Panc1 (cell line): ENCODE data around the gene NCAM2. TPM values are rescaled to one million over a fixed set of nuclear protein-coding genes. Genes with fewer than 3 reads are reported as not detected.

Experiments used
- ATAC-seq: fragments of 200-7000 bp; cut with Tn5 transposase; 2 replicates; pipeline ENCODE4 v1.9.1; 2020; ENCODE audit warnings: mild to moderate bottlenecking, moderate library complexity
- BruUV-seq: library from RNA; stranded (reverse); fragments of 400-500 nt; replicated peaks from 2 replicates; lab custom pipeline; 2021; lab: Mats Ljungman, UMichigan
- CTCF ChIA-PET: fragments of 300-600 bp; sonication (Branson Sonifier 250); formaldehyde crosslinking; loops from one replicate; lab custom pipeline; 2022; ENCODE audit warnings: antibody characterized with exemption; lab: Charles Lee
- POLR2A ChIA-PET: fragments of 300-600 bp; sonication (Branson Sonifier 250); formaldehyde crosslinking; loops from one replicate; lab custom pipeline; 2022; ENCODE audit warnings: antibody characterized with exemption; lab: Charles Lee
- DNase-seq: peaks from one replicate; pipeline ENCODE4 v3.0.0-alpha.2; 2010; ENCODE audit warnings: low read depth, low spot score
- H3K27ac ChIP-seq: 2 replicates; pipeline ENCODE4 v1.5.1; 2011; ENCODE audit warnings: mild to moderate bottlenecking, low read length, inconsistent platforms
- H3K27me3 ChIP-seq: fragments of 200-500 bp; sonication (Bioruptor generic); 2 replicates; pipeline ENCODE4 v1.6.0; 2014; ENCODE audit warnings: low read length, inconsistent platforms; ENCODE audit not compliant: control insufficient read depth, insufficient read depth
- H3K36me3 ChIP-seq: fragments of 200-500 bp; sonication (Bioruptor generic); 2 replicates; pipeline ENCODE4 v1.5.1; 2014; ENCODE audit warnings: inconsistent platforms, mild to moderate bottlenecking, low read length, moderate library complexity; ENCODE audit not compliant: control insufficient read depth, insufficient read depth
- H3K4me1 ChIP-seq: 2 replicates; pipeline ENCODE4 v1.5.1; 2011; ENCODE audit warnings: inconsistent platforms, mild to moderate bottlenecking, low read length, moderate library complexity; ENCODE audit not compliant: control insufficient read depth, insufficient read depth
- H3K4me3 ChIP-seq, 2 experiments: 2 replicates each; pipeline ENCODE4 v1.5.1; 2011 to 2012; ENCODE audit warnings: low read depth in 2 of 2, low read length in 2 of 2, mild to moderate bottlenecking in 2 of 2, inconsistent platforms in 1 of 2, moderate library complexity in 1 of 2
- H3K9me3 ChIP-seq: fragments of 200-500 bp; sonication (Bioruptor generic); 2 replicates; pipeline ENCODE4 v1.5.1; 2014; ENCODE audit warnings: low read depth, mild to moderate bottlenecking, inconsistent platforms, low read length, moderate library complexity; ENCODE audit not compliant: control insufficient read depth, insufficient read depth
- CTCF ChIP-seq: fragments of 450-650 bp; IDR thresholded peaks from 2 replicates; pipeline ENCODE4 v1.5.1; 2017; ENCODE audit warnings: mild to moderate bottlenecking
- POLR2AphosphoS5 ChIP-seq: IDR thresholded peaks from 2 replicates; pipeline ENCODE4 v1.6.1; 2012; ENCODE audit warnings: mild to moderate bottlenecking, low read depth, low read length, moderate library complexity
- REST ChIP-seq, 2 experiments: IDR thresholded peaks; 2 replicates each; pipeline ENCODE4 v1.6.1; 2011 to 2012; ENCODE audit warnings: low read depth in 2 of 2, control low read depth in 1 of 2, low read length in 1 of 2, mild to moderate bottlenecking in 1 of 2, moderate library complexity in 1 of 2; ENCODE audit not compliant: insufficient read depth in 1 of 2
- SIN3A ChIP-seq: IDR thresholded peaks from 2 replicates; pipeline ENCODE4 v1.6.1; 2012; ENCODE audit warnings: low read depth, mild to moderate bottlenecking, low read length, moderate library complexity, borderline replicate concordance; ENCODE audit not compliant: insufficient read depth
- TCF7L2 ChIP-seq: IDR thresholded peaks from 2 replicates; pipeline ENCODE4 v1.6.1; 2011; ENCODE audit warnings: mild to moderate bottlenecking, low read depth, low read length, inconsistent platforms
- in situ Hi-C: cut with HindIII; loops from 2 replicates; pipeline ENCODE4 v1.10.0; 2016; ENCODE audit warnings: low sequenced_read_pairs, low pct_unique_long_range_greater_than_20kb
- intact Hi-C: fragments of 100-400 bp; cut with micrococcal nuclease; formaldehyde crosslinking; loops from one replicate; pipeline ENCODE4 v1.10.0; 2022; ENCODE audit not compliant: unreplicated experiment
- total RNA-seq: library from RNA; stranded (reverse); gene quantifications from one replicate; pipeline ENCODE4 v1.2.1, GENCODE V29; 2021; ENCODE audit not compliant: unreplicated experiment

NCAM2 gene
- total RNA-seq, 1 experiment from 2014 or later: 2.2 TPM

DNA sequence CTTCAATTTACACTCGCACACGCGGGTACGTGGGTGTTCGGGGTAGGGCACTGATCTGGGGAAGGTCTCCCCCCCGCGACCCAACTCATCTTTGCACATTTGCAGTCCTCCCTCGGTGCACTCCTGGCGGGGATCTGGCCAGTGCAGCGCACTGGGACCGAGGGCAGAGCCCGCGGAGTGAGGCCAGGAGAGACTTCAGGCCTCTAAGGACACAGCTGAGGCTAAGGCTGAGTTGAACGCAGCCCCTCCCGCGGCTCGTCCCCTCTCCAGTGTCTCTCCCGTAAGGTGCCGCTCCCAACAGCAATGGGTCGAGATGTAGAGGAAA lies 936 bp upstream of the NCAM2 start:
- POLR2A ChIA-PET: no interaction called here
- Histone ChIP-seq H3K27ac (no peak overlapping the region), H3K9me3 (no peaks in the 10 kb centered on the region), H3K4me1 (no peaks in the 10 kb centered on the region), H3K27me3 (no peaks in the 10 kb centered on the region; the same call in 1 of the 2 replicates), H3K4me3 (no peak overlapping the region), H3K36me3 (no peaks in the 10 kb centered on the region)
- DNase-seq (no peak), ATAC-seq (no peak)
- BruUV-seq: no TSS peak
- TF ChIP-seq CTCF: no peak
- no peak for TF ChIP-seq SIN3A
- TF ChIP-seq REST (IDR thresholded peaks at IDR 0.05; ENCODE audit: insufficient read depth in 1 of 2, low read depth in 2 of 2, low read length in 1 of 2): no peak
- no peak for TF ChIP-seq TCF7L2
- TF ChIP-seq POLR2AphosphoS5: no peak
- in situ Hi-C loops: no loop called here
- intact Hi-C loops: no loop called here
- CTCF ChIA-PET: no interaction called here

DNA sequence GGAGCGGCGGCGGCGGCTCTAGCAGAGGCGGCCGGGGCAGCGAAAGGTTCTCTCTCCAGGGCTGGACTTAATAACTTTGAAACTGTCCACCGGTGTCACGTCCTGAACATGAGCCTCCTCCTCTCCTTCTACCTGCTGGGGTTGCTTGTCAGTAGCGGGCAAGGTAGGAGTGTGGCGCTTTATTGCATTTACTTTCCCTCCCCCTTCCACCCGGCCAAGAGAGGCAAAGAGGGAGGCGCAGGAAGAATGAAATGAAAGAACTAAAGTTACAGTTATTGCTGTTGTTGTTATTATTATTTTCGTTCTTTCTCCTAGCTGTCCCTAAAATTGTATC lies 214 bp downstream of the NCAM2 start:
- ATAC-seq: peak; percentile 74
- POLR2A ChIA-PET: no interaction called here
- intact Hi-C loops: no loop called here
- Histone ChIP-seq H3K27me3 (no peaks in the 10 kb centered on the region; the same call in 1 of the 2 replicates), H3K27ac (no peak overlapping the region), H3K4me3 (peak overlapping the region; percentile 53 to 58), H3K4me1 (no peaks in the 10 kb centered on the region), H3K36me3 (no peaks in the 10 kb centered on the region), H3K9me3 (no peaks in the 10 kb centered on the region)
- TF ChIP-seq POLR2AphosphoS5 (no peak), CTCF (no peak), REST (IDR thresholded peaks at IDR 0.05; ENCODE audit: insufficient read depth in 1 of 2, low read depth in 2 of 2, low read length in 1 of 2) (no peak), SIN3A (no peak), TCF7L2 (no peak)
- in situ Hi-C loops: no loop called here
- CTCF ChIA-PET: no interaction called here
- BruUV-seq: no TSS peak
- DNase-seq: no peak
